ENCODE results near the gene CNRIP1. TPM values are rescaled to one million over a fixed set of nuclear protein-coding genes. Genes with fewer than 3 reads are reported as not detected.
"Not testable (repeated sequence)": the region's sequence is repeated elsewhere in the genome, so short reads cannot be mapped to it uniquely, and the experiment has no call there.

Gene CNRIP1
- total RNA-seq, 1 donor from 2014 or later: 8.8 TPM

- no peaks in the 10 kb centered on the region for H3K27me3 ChIP-seq (ENCODE audit: control insufficient read depth, insufficient read depth, low read length)
These were observed 1.5 kb downstream of the CNRIP1 start for GRCh38 chr2:68317971-68318913.

GRCh38 chr2:68316111-68316510 is 3.6 kb downstream of the CNRIP1 start:
- no peak overlapping the region for H3K4me3 ChIP-seq (ENCODE audit: low read depth, low read length)
- no peak for DNase-seq (ENCODE audit: low read depth)
- no peaks in the 10 kb centered on the region for H3K27me3 ChIP-seq (ENCODE audit: control insufficient read depth, insufficient read depth, low read length)

More at GRCh38 chr2:68317971-68318913, 1.5 kb downstream of the CNRIP1 start:
- DNase-seq (ENCODE audit: low read depth): no peak
- H3K4me3 ChIP-seq (ENCODE audit: low read depth, low read length): peak overlapping the region; percentile 57
- H3K36me3 ChIP-seq (ENCODE audit: control insufficient read depth, insufficient read depth, low read length): no peaks in the 10 kb centered on the region
- no peak for TF ChIP-seq CTCF (IDR thresholded peaks at IDR 0.05; ENCODE audit: insufficient read depth, low read length, poor library complexity, severe bottlenecking)

GRCh38 chr2:68311033-68311432 is 8.7 kb downstream of the CNRIP1 start:
- Histone ChIP-seq H3K4me3 (ENCODE audit: low read depth, low read length) (no peak overlapping the region), H3K36me3 (ENCODE audit: control insufficient read depth, insufficient read depth, low read length) (no peaks in the 10 kb centered on the region), H3K27me3 (ENCODE audit: control insufficient read depth, insufficient read depth, low read length) (no peaks in the 10 kb centered on the region)
- DNase-seq (ENCODE audit: low read depth): no peak
- TF ChIP-seq CTCF (IDR thresholded peaks at IDR 0.05; ENCODE audit: insufficient read depth, low read length, poor library complexity, severe bottlenecking): no peak

More at GRCh38 chr2:68316111-68316510, 3.6 kb downstream of the CNRIP1 start:
- no peaks in the 10 kb centered on the region for H3K36me3 ChIP-seq (ENCODE audit: control insufficient read depth, insufficient read depth, low read length)
- no peak for TF ChIP-seq CTCF (IDR thresholded peaks at IDR 0.05; ENCODE audit: insufficient read depth, low read length, poor library complexity, severe bottlenecking)

GRCh38 chr2:68309426-68309825 is 10.3 kb downstream of the CNRIP1 start:
- Histone ChIP-seq H3K36me3 (ENCODE audit: control insufficient read depth, insufficient read depth, low read length) (no peaks in the 10 kb centered on the region), H3K4me3 (ENCODE audit: low read depth, low read length) (no peak overlapping the region), H3K27me3 (ENCODE audit: control insufficient read depth, insufficient read depth, low read length) (no peaks in the 10 kb centered on the region)
- no peak for DNase-seq (ENCODE audit: low read depth)
- no peak for TF ChIP-seq CTCF (IDR thresholded peaks at IDR 0.05; ENCODE audit: insufficient read depth, low read length, poor library complexity, severe bottlenecking)

- H3K4me3 ChIP-seq (ENCODE audit: low read depth, low read length); H3K36me3 ChIP-seq (ENCODE audit: control insufficient read depth, insufficient read depth, low read length); H3K27me3 ChIP-seq (ENCODE audit: control insufficient read depth, insufficient read depth, low read length); DNase-seq (ENCODE audit: low read depth): not testable (repeated sequence)
These were observed 15.9 kb downstream of the CNRIP1 start for GRCh38 chr2:68303902-68304272.

GRCh38 chr2:68303033-68303901 is 16.5 kb downstream of the CNRIP1 start:
- Histone ChIP-seq H3K36me3 (ENCODE audit: control insufficient read depth, insufficient read depth, low read length) (no peaks in the 10 kb centered on the region), H3K4me3 (ENCODE audit: low read depth, low read length) (no peak overlapping the region), H3K27me3 (ENCODE audit: control insufficient read depth, insufficient read depth, low read length) (no peaks in the 10 kb centered on the region)
- DNase-seq (ENCODE audit: low read depth): no peak
- no peak for TF ChIP-seq CTCF (IDR thresholded peaks at IDR 0.05; ENCODE audit: insufficient read depth, low read length, poor library complexity, severe bottlenecking)
